Natural killer cell (primary cell): ENCODE results near the gene MACROD2. TPM values are rescaled to one million over a fixed set of nuclear protein-coding genes. Genes with fewer than 3 reads are reported as not detected.

Source experiments
- ATAC-seq, 3 donors: fragments of 150-1000 bp in 2 of 3; fragments of 200-7000 bp in 1 of 3; cut with Tn5 transposase; 1 replicate in 1 of 3; 2 replicates in 2 of 3; pipeline ENCODE4 v1.10.0; 2021; ENCODE audit warnings: mild to moderate bottlenecking in 2 of 3, moderate library complexity in 2 of 3
- DNase-seq, 2 donors: peaks; one replicate each; pipeline versions ENCODE4 v3.0.0 to v3.0.0-alpha.2; 2013 to 2021; ENCODE audit warnings: mixed read lengths in 1 of 2
- H3K27ac ChIP-seq: one replicate; pipeline ENCODE4 v1.5.1; 2013; ENCODE audit warnings: mild to moderate bottlenecking, low read length
- H3K27me3 ChIP-seq: one replicate; pipeline ENCODE4 v1.6.1; 2013; ENCODE audit warnings: low read length; ENCODE audit not compliant: control insufficient read depth, insufficient read depth
- H3K36me3 ChIP-seq: one replicate; pipeline ENCODE4 v1.6.1; 2013; ENCODE audit warnings: low read length; ENCODE audit not compliant: control insufficient read depth, insufficient read depth
- H3K4me1 ChIP-seq: one replicate; pipeline ENCODE4 v1.6.1; 2013; ENCODE audit warnings: low read length; ENCODE audit not compliant: control insufficient read depth, insufficient read depth
- H3K4me3 ChIP-seq: one replicate; pipeline ENCODE4 v1.5.1; 2013; ENCODE audit warnings: low read length
- H3K9me3 ChIP-seq: one replicate; pipeline ENCODE4 v1.6.1; 2013; ENCODE audit warnings: low read length; ENCODE audit not compliant: control insufficient read depth, insufficient read depth
- H3K27ac Mint-ChIP-seq, 2 donors: one replicate each; pipeline ENCODE4 v1.8.0; 2022; ENCODE audit warnings: mild to moderate bottlenecking in 2 of 2, mixed read lengths in 2 of 2, moderate library complexity in 1 of 2
- H3K27me3 Mint-ChIP-seq, 2 donors: one replicate each; pipeline ENCODE4 v1.8.0; 2022; ENCODE audit warnings: low read depth in 2 of 2, mixed read lengths in 2 of 2
- H3K36me3 Mint-ChIP-seq: one replicate; pipeline ENCODE4 v1.8.0; 2022; ENCODE audit warnings: mixed read lengths
- H3K4me1 Mint-ChIP-seq, 2 donors: one replicate each; pipeline ENCODE4 v1.8.0; 2022; ENCODE audit warnings: mixed read lengths in 2 of 2
- H3K4me3 Mint-ChIP-seq: one replicate; pipeline ENCODE4 v1.8.0; 2022; ENCODE audit warnings: mild to moderate bottlenecking, moderate library complexity, mixed read lengths
- H3K9me3 Mint-ChIP-seq, 2 donors: one replicate each; pipeline ENCODE4 v1.8.0; 2022; ENCODE audit warnings: mixed read lengths in 2 of 2
- WGBS: methylation state at CpG from one replicate; pipeline ENCODE4 v1.1.7; 2013; ENCODE audit warnings: missing lambda C conversion rate; ENCODE audit not compliant: insufficient coverage; 5-methylcytosine and 5-hydroxymethylcytosine counted together
- intact Hi-C: fragments of 100-400 bp; cut with micrococcal nuclease; formaldehyde crosslinking; loops from one replicate; pipeline ENCODE4 v1.14.2; 2022
- total RNA-seq, 4 donors: library from RNA; stranded (reverse); fragments of 120-200 nt in 1 of 4; gene quantifications; one replicate each; pipeline versions ENCODE4 v1.2.3 to v1.2.4, GENCODE V29; 2013 to 2022
- TF ChIP-seq, protein P1 (sequence below): fragments of 200-600 bp; IDR thresholded peaks from one replicate; pipeline ENCODE4 v1.8.0; 2022; ENCODE audit warnings: antibody characterized with exemption

The MACROD2 gene
- total RNA-seq, 3 donors from 2014 or later (not counting 1 experiment from before 2014, with no cell fraction given), result 0.19 to 0.88 TPM; not detected in 1

DNA sequence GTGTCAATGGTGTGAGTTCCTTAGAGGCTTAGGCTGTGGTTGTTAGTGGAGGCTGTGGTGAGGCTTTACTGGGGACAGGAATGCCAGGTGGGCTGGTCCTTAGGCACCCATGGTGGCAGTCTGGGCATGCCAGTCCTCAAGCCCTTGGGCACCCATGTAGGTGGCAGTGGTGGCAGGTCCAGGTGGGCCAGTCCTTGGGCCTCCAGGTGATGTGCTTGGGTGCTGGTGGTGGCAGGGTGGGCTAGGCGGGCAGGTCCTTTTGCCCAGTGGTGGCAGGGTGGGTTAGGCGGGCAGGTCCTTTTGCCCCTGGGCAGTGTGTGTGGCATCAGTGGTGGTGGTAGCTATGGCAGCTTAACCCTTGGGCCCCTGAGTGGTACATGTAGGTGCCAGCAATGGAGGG is 208.3 kb downstream of the MACROD2 start:
- Mint-ChIP-seq H3K4me3 (no peak overlapping the region), H3K9me3 (peaks cover 12 to 13% of the 10 kb centered on the region in 2 donors), H3K36me3 (no peaks in the 10 kb centered on the region), H3K27me3 (no peaks in the 10 kb centered on the region), H3K27ac (no peak overlapping the region), H3K4me1 (no peaks in the 10 kb centered on the region)
- DNase-seq (no peak), ATAC-seq (no peak)
- intact Hi-C loops, result no loop called here
- TF ChIP-seq, protein P1, sequence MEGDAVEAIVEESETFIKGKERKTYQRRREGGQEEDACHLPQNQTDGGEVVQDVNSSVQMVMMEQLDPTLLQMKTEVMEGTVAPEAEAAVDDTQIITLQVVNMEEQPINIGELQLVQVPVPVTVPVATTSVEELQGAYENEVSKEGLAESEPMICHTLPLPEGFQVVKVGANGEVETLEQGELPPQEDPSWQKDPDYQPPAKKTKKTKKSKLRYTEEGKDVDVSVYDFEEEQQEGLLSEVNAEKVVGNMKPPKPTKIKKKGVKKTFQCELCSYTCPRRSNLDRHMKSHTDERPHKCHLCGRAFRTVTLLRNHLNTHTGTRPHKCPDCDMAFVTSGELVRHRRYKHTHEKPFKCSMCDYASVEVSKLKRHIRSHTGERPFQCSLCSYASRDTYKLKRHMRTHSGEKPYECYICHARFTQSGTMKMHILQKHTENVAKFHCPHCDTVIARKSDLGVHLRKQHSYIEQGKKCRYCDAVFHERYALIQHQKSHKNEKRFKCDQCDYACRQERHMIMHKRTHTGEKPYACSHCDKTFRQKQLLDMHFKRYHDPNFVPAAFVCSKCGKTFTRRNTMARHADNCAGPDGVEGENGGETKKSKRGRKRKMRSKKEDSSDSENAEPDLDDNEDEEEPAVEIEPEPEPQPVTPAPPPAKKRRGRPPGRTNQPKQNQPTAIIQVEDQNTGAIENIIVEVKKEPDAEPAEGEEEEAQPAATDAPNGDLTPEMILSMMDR, result no peak
- Histone ChIP-seq H3K4me3 (no peak overlapping the region), H3K27me3 (no peaks in the 10 kb centered on the region), H3K36me3 (no peaks in the 10 kb centered on the region), H3K27ac (no peak overlapping the region), H3K4me1 (no peaks in the 10 kb centered on the region), H3K9me3 (peaks cover 13% of the 10 kb centered on the region)
- WGBS, result 89% methylated on average over 2 of the region's 2 CpGs

DNA sequence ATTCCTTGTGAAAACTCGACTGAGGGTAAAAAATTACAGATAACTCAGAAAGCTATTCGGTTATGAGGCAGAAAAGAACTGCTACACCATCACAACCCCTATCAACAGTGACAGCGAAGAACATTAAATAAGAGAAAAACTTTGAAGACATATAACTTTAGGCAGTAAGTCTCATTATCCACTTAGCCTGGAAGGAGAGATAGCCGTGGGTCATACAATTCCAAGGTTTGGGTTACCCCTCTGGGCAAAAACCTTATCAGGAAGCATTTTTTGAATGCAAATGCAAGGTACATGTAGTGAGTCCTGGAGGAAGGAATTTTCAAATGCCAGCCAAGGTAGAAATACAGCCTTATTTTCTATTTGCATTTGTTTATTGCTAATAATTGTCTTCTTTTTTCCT is 212.3 kb downstream of the MACROD2 start:
- H3K9me3 Mint-ChIP-seq, result peaks cover 7 to 11% of the 10 kb centered on the region in 2 donors
- H3K4me3 Mint-ChIP-seq, result no peak overlapping the region

DNA sequence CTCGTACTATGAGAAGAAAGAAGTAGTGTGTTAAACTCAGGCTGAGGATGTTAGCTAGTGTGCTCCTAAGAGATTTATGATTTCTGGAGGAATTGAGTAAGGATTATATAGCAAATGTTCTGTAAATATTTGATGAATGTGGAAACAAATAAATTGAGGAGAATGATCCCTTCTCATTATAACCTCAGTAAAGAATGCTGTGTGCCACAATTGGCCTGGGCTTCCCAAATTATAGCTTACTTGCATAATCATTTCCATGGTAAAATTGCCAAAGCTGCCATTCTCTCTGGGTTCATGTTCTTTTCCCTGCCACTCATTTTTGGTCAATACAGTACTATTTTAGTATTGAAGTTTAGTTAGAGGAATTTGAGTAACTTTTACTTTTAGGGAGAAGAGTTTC is 213.6 kb downstream of the MACROD2 start:
- H3K27me3 Mint-ChIP-seq, result no peaks in the 10 kb centered on the region
- intact Hi-C loops, result no loop called here
- DNase-seq, result no peak
- H3K9me3 Mint-ChIP-seq, result peaks cover 2 to 8% of the 10 kb centered on the region in 2 donors
- no peak overlapping the region for H3K27ac ChIP-seq
- H3K4me1 ChIP-seq, result no peaks in the 10 kb centered on the region
- TF ChIP-seq, protein P1, result no peak
- no peak overlapping the region for H3K27ac Mint-ChIP-seq
- H3K4me3 Mint-ChIP-seq, result no peak overlapping the region
- H3K27me3 ChIP-seq, result no peaks in the 10 kb centered on the region
- no peak overlapping the region for H3K4me3 ChIP-seq
- ATAC-seq, result no peak
- no peaks in the 10 kb centered on the region for H3K4me1 Mint-ChIP-seq
- H3K36me3 Mint-ChIP-seq, result no peaks in the 10 kb centered on the region
- H3K9me3 ChIP-seq, result peaks cover 8% of the 10 kb centered on the region
- no peaks in the 10 kb centered on the region for H3K36me3 ChIP-seq
- 92% methylated on average over 1 of the region's 1 CpG for WGBS

More for the DNA sequence above, 212.3 kb downstream of the MACROD2 start:
- Histone ChIP-seq H3K4me3 (no peak overlapping the region), H3K4me1 (no peaks in the 10 kb centered on the region), H3K27ac (no peak overlapping the region), H3K9me3 (peaks cover 13% of the 10 kb centered on the region), H3K27me3 (no peaks in the 10 kb centered on the region), H3K36me3 (no peaks in the 10 kb centered on the region)
- Mint-ChIP-seq H3K4me1 (no peaks in the 10 kb centered on the region), H3K27me3 (no peaks in the 10 kb centered on the region), H3K27ac (no peak overlapping the region), H3K36me3 (no peaks in the 10 kb centered on the region)
- ATAC-seq, result no peak
- DNase-seq, result no peak
- WGBS, result 53% methylated on average over 4 of the region's 4 CpGs
- intact Hi-C loops, result no loop called here
- TF ChIP-seq, protein P1, result no peak

DNA sequence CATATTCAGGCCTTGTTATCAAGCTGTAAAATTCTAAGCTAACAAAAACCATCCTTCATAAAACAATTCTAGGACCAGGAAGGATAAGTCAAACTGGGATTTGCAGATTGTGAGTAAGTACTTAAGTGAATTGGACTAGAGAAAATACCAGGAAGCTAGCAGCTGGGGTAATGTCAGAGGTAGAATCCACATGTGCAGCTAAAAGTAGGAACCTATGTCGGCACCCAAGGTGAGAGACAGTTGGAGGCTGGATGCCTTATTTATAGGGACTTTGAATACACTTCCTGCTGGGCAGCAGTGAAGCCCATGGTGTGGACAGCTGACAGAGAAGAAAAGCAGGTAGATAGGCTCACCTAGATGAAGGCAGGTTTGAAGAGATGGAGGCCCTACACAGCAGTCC is 214.8 kb downstream of the MACROD2 start:
- peaks cover 4% of the 10 kb centered on the region for H3K9me3 ChIP-seq
- intact Hi-C loops, result no loop called here
- H3K36me3 Mint-ChIP-seq, result no peaks in the 10 kb centered on the region
- no peak for DNase-seq
- no peak overlapping the region for H3K4me3 Mint-ChIP-seq
- H3K4me1 ChIP-seq, result no peaks in the 10 kb centered on the region
- H3K27me3 Mint-ChIP-seq, result no peaks in the 10 kb centered on the region
- TF ChIP-seq, protein P1, result no peak
- no peaks in the 10 kb centered on the region for H3K36me3 ChIP-seq
- no peak overlapping the region for H3K4me3 ChIP-seq
- H3K27ac ChIP-seq, result no peak overlapping the region
- WGBS, result 80% methylated on average over 1 of the region's 1 CpG
- no peak overlapping the region for H3K27ac Mint-ChIP-seq
- no peak for ATAC-seq
- H3K27me3 ChIP-seq, result no peaks in the 10 kb centered on the region
- peaks cover 2 to 8% of the 10 kb centered on the region in 2 donors for H3K9me3 Mint-ChIP-seq
- H3K4me1 Mint-ChIP-seq, result no peaks in the 10 kb centered on the region
